K562 (cell line): ENCODE data around the gene TBL1X. TPM values are rescaled to one million over a fixed set of nuclear protein-coding genes. Genes with fewer than 3 reads are reported as not detected.
A peak's percentile ranks its signal among the peaks of the same experiment; 100 is the strongest.
"Not testable (repeated sequence)": the region's sequence is repeated elsewhere in the genome, so short reads cannot be mapped to it uniquely, and the experiment has no call there.

Source experiments
- ATAC-seq: fragments of 200-7000 bp; cut with Tn5 transposase; 3 replicates; pipeline ENCODE4 v1.9.1; 2020; ENCODE audit warnings: moderate library complexity
- BruUV-seq: library from RNA; stranded (reverse); fragments of 400-500 nt; replicated peaks from 2 replicates; lab custom pipeline; 2021; lab: Mats Ljungman, UMichigan
- CTCF ChIA-PET: fragments of 300-600 bp; formaldehyde crosslinking; extraction: SDS; loops from one replicate; lab custom pipeline; 2021; ENCODE audit warnings: low intra/inter-chr PET ratio; lab: Yijun Ruan, JAX
- POLR2A ChIA-PET: fragments of 300-600, 350-650 bp; sonication (Branson Sonifier 250); formaldehyde crosslinking; extraction: SDS; loops from one replicate; lab custom pipeline; 2021; ENCODE audit warnings: antibody characterized with exemption, inconsistent platforms; lab: Yijun Ruan, JAX
- DNase-seq, 4 experiments: peaks; one replicate each; pipeline versions ENCODE4 v3.0.0 to v3.0.0-alpha.2; 2011 to 2018; ENCODE audit warnings: low spot score in 3 of 4, mixed read lengths in 3 of 4; ENCODE audit errors: extremely low read depth in 1 of 4
- FAIRE-seq: peaks from 2 replicates; lab custom pipeline; 2011; peaks lifted over from hg19 to GRCh38; lab: Jason Lieb, UNC
- H2AFZ ChIP-seq: 2 replicates; pipeline ENCODE4 v1.6.0; 2011; ENCODE audit warnings: low read depth, low read length, control low read depth, inconsistent platforms
- H3K27ac ChIP-seq: fragments of 200-600 bp; 3 replicates; pipeline ENCODE4 v1.8.0; 2011; ENCODE audit warnings: low read depth, mild to moderate bottlenecking, control low read depth, inconsistent platforms, low read length, moderate library complexity, mixed read lengths; ENCODE audit errors: extremely low read depth
- H3K27me3 ChIP-seq, 2 experiments: fragments of 300-600 bp in 1 of 2; 2 replicates in 1 of 2; 3 replicates in 1 of 2; pipeline versions ENCODE4 v1.6.0 to v1.8.0; 2011; ENCODE audit warnings: inconsistent platforms in 2 of 2, low read length in 2 of 2, mild to moderate bottlenecking in 1 of 2, mixed read lengths in 1 of 2, moderate library complexity in 1 of 2; ENCODE audit not compliant: control insufficient read depth in 2 of 2, insufficient read depth in 2 of 2
- H3K36me3 ChIP-seq: fragments of 300-600 bp; 3 replicates; pipeline ENCODE4 v1.8.0; 2011; ENCODE audit warnings: mild to moderate bottlenecking, low read length, inconsistent platforms; ENCODE audit not compliant: control insufficient read depth, insufficient read depth
- H3K4me1 ChIP-seq, 2 experiments: fragments of 200-600 bp in 1 of 2; replicated peaks in 1 of 2; 2 replicates in 1 of 2; 3 replicates in 1 of 2; pipeline versions ENCODE4 v1.5.1 to v1.8.0; 2011; ENCODE audit warnings: inconsistent platforms in 2 of 2, low read length in 2 of 2, mild to moderate bottlenecking in 1 of 2, mixed read lengths in 1 of 2, moderate library complexity in 1 of 2; ENCODE audit not compliant: control insufficient read depth in 2 of 2, insufficient read depth in 2 of 2
- H3K4me2 ChIP-seq: 2 replicates; pipeline ENCODE4 v1.6.1; 2011; ENCODE audit warnings: low read length, control low read depth, inconsistent platforms, mixed read lengths; ENCODE audit not compliant: insufficient read depth
- H3K4me3 ChIP-seq: fragments of 200-600 bp; sonication (generic), shearing (Covaris generic); 2 replicates; pipeline ENCODE4 v1.5.1; 2016; ENCODE audit warnings: control low read depth, inconsistent platforms
- H3K79me2 ChIP-seq: fragments of 200-600 bp; 3 replicates; pipeline ENCODE4 v1.8.0; 2011; ENCODE audit warnings: low read length, inconsistent platforms; ENCODE audit not compliant: control insufficient read depth, insufficient read depth
- H3K9ac ChIP-seq, 2 experiments: 2 replicates each; pipeline versions ENCODE4 v1.6.0 to v1.6.1; 2011; ENCODE audit warnings: low read depth in 2 of 2, low read length in 2 of 2, control low read depth in 1 of 2, inconsistent platforms in 1 of 2, mild to moderate bottlenecking in 1 of 2, mixed read lengths in 1 of 2; ENCODE audit not compliant: insufficient read depth in 1 of 2
- H3K9me1 ChIP-seq: one replicate; pipeline ENCODE4 v1.6.0; 2011; ENCODE audit warnings: inconsistent platforms, mild to moderate bottlenecking, low read length, moderate library complexity; ENCODE audit not compliant: control insufficient read depth, insufficient read depth
- H3K9me3 ChIP-seq: replicated peaks from 2 replicates; pipeline ENCODE4 v1.5.1; 2011; ENCODE audit warnings: low read depth, low read length, inconsistent platforms; ENCODE audit not compliant: control insufficient read depth, insufficient read depth
- H4K20me1 ChIP-seq: replicated peaks from 2 replicates; pipeline ENCODE4 v1.6.1; 2011; ENCODE audit warnings: low read length, inconsistent platforms, mixed read lengths; ENCODE audit not compliant: control insufficient read depth, insufficient read depth
- BCL6 ChIP-seq: fragments of 250-450 bp; sonication (Bioruptor Pico); IDR thresholded peaks from 2 replicates; pipeline ENCODE4 v1.4.0; 2020
- DPF2 ChIP-seq: fragments of 450-650 bp; IDR thresholded peaks from 2 replicates; pipeline ENCODE4 v1.6.1; 2016
- EZH2 ChIP-seq: IDR thresholded peaks from 2 replicates; pipeline ENCODE4 v1.6.1; 2012; ENCODE audit warnings: low read depth, mild to moderate bottlenecking, inconsistent platforms, low read length, borderline replicate concordance
- HES1 ChIP-seq: fragments of 450-650 bp; IDR thresholded peaks from 2 replicates; pipeline ENCODE4 v1.6.1; 2016; ENCODE audit warnings: low read depth, mild to moderate bottlenecking, moderate library complexity
- NBN ChIP-seq: fragments of 450-650 bp; IDR thresholded peaks from 2 replicates; pipeline ENCODE4 v1.6.1; 2016; ENCODE audit warnings: low read depth, mild to moderate bottlenecking
- POLR3A ChIP-seq: IDR thresholded peaks from 2 replicates; pipeline ENCODE4 v1.6.1; 2011; ENCODE audit warnings: borderline replicate concordance, mild to moderate bottlenecking, moderate library complexity; ENCODE audit not compliant: insufficient read length, insufficient read depth; ENCODE audit errors: extremely low read depth
- RBBP5 ChIP-seq: fragments of 200-600 bp; sonication (generic); IDR thresholded peaks from 2 replicates; pipeline ENCODE4 v1.6.1; 2012; ENCODE audit warnings: borderline replicate concordance, mild to moderate bottlenecking, low read length, control low read depth, inconsistent platforms; ENCODE audit not compliant: insufficient read depth, poor library complexity, severe bottlenecking
- ZNF311 ChIP-seq: fragments of 250-450 bp; sonication (Bioruptor Pico); IDR thresholded peaks from 2 replicates; pipeline ENCODE4 v1.4.0; 2020; ENCODE audit warnings: mild to moderate bottlenecking, moderate library complexity
- ZNF354B ChIP-seq: fragments of 250-450 bp; sonication (Bioruptor Pico); IDR thresholded peaks from 2 replicates; pipeline ENCODE4 v1.4.0; 2020
- ZNF592 ChIP-seq: fragments of 450-650 bp; IDR thresholded peaks from 2 replicates; pipeline ENCODE4 v1.6.1; 2017; ENCODE audit warnings: antibody characterized with exemption, mild to moderate bottlenecking
- ZSCAN29 ChIP-seq: fragments of 450-650 bp; IDR thresholded peaks from 2 replicates; pipeline ENCODE4 v1.6.1; 2017
- ZSCAN32 ChIP-seq: fragments of 450-650 bp; formaldehyde crosslinking; IDR thresholded peaks from 2 replicates; pipeline ENCODE4 v1.4.0; 2020; ENCODE audit warnings: mild to moderate bottlenecking, moderate library complexity
- WGBS: fragments of 100-300 bp; shearing (Covaris generic); methylation state at CpG from one replicate; pipeline ENCODE4 v1.1.6; 2016; ENCODE audit warnings: low coverage, mixed read lengths; ENCODE audit not compliant: insufficient coverage; ENCODE audit errors: missing lambda C conversion rate; 5-methylcytosine and 5-hydroxymethylcytosine counted together
- in situ Hi-C: fragments of 300-500 bp; cut with MboI; formaldehyde crosslinking; loops from 4 replicates; pipeline ENCODE4 v1.15.0; 2018; ENCODE audit warnings: inconsistent platforms, mixed read lengths
- intact Hi-C: fragments of 100-400 bp; cut with micrococcal nuclease; formaldehyde crosslinking; loops from 2 replicates; pipeline ENCODE4 v1.14.2; 2022
- polyA plus RNA-seq, 8 experiments: library from polyadenylated mRNA; depleted of rRNA in 4 of 8; stranded (reverse) in 5 of 8; unstranded in 3 of 8; fragments of >200 nt; fragmentation: Nextera tagmentation in 2 of 8; fragmentation: Illumina TruSeq in 1 of 8; extraction: Ambion mirVana in 2 of 8; extraction: Trizol in 1 of 8; gene quantifications; 2 replicates each; pipeline versions ENCODE4 v1.2.1 to v1.2.3, GENCODE V29; 2011 to 2014; ENCODE audit warnings: inconsistent platforms in 1 of 8, missing spikeins in 1 of 8
- total RNA-seq, 7 experiments: library from RNA; depleted of rRNA in 6 of 7; stranded (reverse); fragments of >200 nt in 6 of 7; fragmentation: Illumina TruSeq in 2 of 7; extraction: Trizol in 2 of 7; gene quantifications; 2 replicates each; pipeline versions ENCODE4 v1.2.1 to v1.2.3, GENCODE V29; 2011 to 2021; ENCODE audit warnings: low replicate concordance in 1 of 7

TBL1X gene
- total and polyA plus RNA-seq, 9 of the 15 experiments (the other 6 are each of a cell fraction or from before 2014, with no cell fraction given) = 6.0 to 49.6 (median 19.7) TPM

GRCh38 chrX:9475417-9475816, 10.6 kb downstream of the TBL1X start:
- CTCF ChIA-PET, intact Hi-C loops, H3K9me1 ChIP-seq, BruUV-seq, DNase-seq, H3K4me2 ChIP-seq, H3K4me3 ChIP-seq, H3K9me3 ChIP-seq, H4K20me1 ChIP-seq, ATAC-seq, H3K4me1 ChIP-seq, H2AFZ ChIP-seq, in situ Hi-C loops, FAIRE-seq, H3K27me3 ChIP-seq, H3K9ac ChIP-seq: not testable (repeated sequence)
- Histone ChIP-seq H3K27ac (0 out of 3 replicates have a peak overlapping the region, but pooled peaks have one; percentile 47), H3K79me2 (peaks cover 74% of the 10 kb centered on the region), H3K36me3 (peaks cover 31% of the 10 kb centered on the region)
- WGBS = no CpG with 5 or more reads among the region's 4 CpGs
- POLR2A ChIA-PET = interaction anchor here (1.6 kb wide), 1 partner anchor 13 kb away, joined by 3 read pairs; no protein-coding TSS in a partner anchor

- Histone ChIP-seq H2AFZ (no peak overlapping the region), H3K79me2 (peaks cover 74% of the 10 kb centered on the region), H3K36me3 (peaks cover 29% of the 10 kb centered on the region), H3K9me3 (no peaks in the 10 kb centered on the region), H3K4me1 (peaks cover 6 to 9% of the 10 kb centered on the region in 2 experiments; a peak in 3 of 5 replicates), H3K9me1 (no peaks in the 10 kb centered on the region), H3K9ac (no peak overlapping the region), H3K4me2 (peak overlapping the region; percentile 18), H3K27me3 (no peaks in the 10 kb centered on the region), H3K4me3 (no peak overlapping the region), H3K27ac (peak overlapping the region; percentile 47; the same call in 2 of the 3 replicates), H4K20me1 (no peaks in the 10 kb centered on the region; the same call in 1 of the 2 replicates)
- WGBS = 7% methylated on average over 1 of the region's 1 CpG
- ATAC-seq (peak; percentile 83), DNase-seq (peak in 1 of 4 experiments; percentile 32), FAIRE-seq (no peak)
- BruUV-seq = no TSS peak
- CTCF ChIA-PET = no interaction called here
- POLR2A ChIA-PET = interaction anchor here (1.6 kb wide), 1 partner anchor 13 kb away, joined by 3 read pairs; no protein-coding TSS in a partner anchor
- in situ Hi-C loops = no loop called here
- intact Hi-C loops = no loop called here
- no peak; the same call in 1 of the 2 replicates for TF ChIP-seq ZNF592
- no peak for TF ChIP-seq EZH2
- no peak for TF ChIP-seq RBBP5
- no peak for TF ChIP-seq POLR3A
- TF ChIP-seq DPF2 = peak; percentile 35; the same call in 1 of the 2 replicates
- TF ChIP-seq ZNF311 (CRISPR knock-in tag) = no peak
- TF ChIP-seq ZNF354B (CRISPR knock-in tag) = no peak
- TF ChIP-seq ZSCAN32 (CRISPR knock-in tag) = no peak
- no peak for TF ChIP-seq ZSCAN29
- TF ChIP-seq HES1 = no peak
- no peak for TF ChIP-seq NBN
- TF ChIP-seq BCL6 (CRISPR knock-in tag) = no peak
Observed at GRCh38 chrX:9475984-9476383, 11.1 kb downstream of the TBL1X start.
